Erythroblast (primary cell): Measurements from ENCODE around the gene LRG1.

ENCODE experiments used
- GATA1 ChIP-seq: IDR thresholded peaks from 2 replicates; pipeline ENCODE4 v1.6.1; 2011; ENCODE audit warnings: low read depth, mild to moderate bottlenecking, control low read depth, low read length, moderate library complexity
- POLR2A ChIP-seq: IDR thresholded peaks from 2 replicates; pipeline ENCODE4 v1.6.1; 2011; ENCODE audit warnings: mild to moderate bottlenecking, low read length

DNA sequence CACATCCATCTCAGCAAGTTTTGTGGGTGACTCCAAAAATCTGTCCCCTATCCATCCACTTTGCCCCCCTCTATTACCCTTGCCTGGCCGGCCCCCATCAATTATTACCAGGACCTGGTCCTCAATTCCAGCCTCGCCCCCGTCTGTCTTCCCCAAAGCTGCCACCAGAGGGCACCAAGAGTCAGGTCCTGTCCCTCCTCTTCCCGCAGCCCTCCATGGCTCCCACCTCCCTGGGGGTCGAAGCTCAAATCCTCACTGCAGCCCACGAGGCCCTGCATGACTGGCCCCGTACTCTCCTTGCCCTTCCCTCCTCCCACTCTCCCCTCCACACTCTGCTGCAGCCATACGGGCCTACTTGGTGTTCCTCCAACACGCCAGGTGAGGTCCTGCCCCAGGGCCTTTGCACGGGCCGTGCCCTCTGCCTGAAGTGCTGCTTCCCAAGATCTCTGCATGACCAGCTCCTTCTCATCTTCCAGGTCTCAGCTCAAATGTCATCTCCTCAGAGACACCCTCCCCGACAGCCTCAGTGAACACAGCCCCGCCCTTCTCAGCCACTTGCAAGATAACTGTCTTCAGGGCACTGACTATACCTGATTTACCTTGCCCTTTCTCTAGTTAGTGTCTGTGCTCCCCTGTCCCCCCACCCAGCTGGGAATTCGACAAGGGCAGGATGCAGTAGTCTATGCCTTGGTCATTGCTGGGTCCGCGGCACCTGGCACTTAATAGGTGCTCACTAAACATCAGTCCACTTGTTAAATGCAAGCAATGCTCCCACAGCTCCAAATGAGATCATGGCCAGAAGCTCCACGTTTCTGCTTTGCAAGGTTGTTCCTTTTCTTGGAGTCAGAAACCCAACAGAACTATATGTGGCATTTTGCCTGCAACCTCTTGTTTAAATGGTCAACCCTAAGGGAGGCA, 36.4 kb upstream of the LRG1 start:
- no peak for TF ChIP-seq POLR2A
- no peak for TF ChIP-seq GATA1
